GM12801 (cell line): ENCODE measurements around the gene DHCR24.

Experiments used
- CTCF ChIP-seq: IDR thresholded peaks from one replicate; pipeline ENCODE4 v1.5.1; 2011; ENCODE audit warnings: control low read depth; ENCODE audit not compliant: insufficient read length; ENCODE audit errors: extremely low read depth

The DHCR24 gene

GRCh38 chr1:54850737-54851136, 36.3 kb downstream of the DHCR24 start:
- no peak for TF ChIP-seq CTCF

GRCh38 chr1:54850069-54850730, 36.8 kb downstream of the DHCR24 start:
- no peak for TF ChIP-seq CTCF

GRCh38 chr1:54849219-54850068, 37.6 kb downstream of the DHCR24 start:
- TF ChIP-seq CTCF, result no peak

GRCh38 chr1:54848134-54848948, 38.7 kb downstream of the DHCR24 start:
- no peak for TF ChIP-seq CTCF

GRCh38 chr1:54846716-54847284, 40.2 kb downstream of the DHCR24 start:
- TF ChIP-seq CTCF, result no peak

- TF ChIP-seq CTCF, result no peak
These were observed 40.7 kb downstream of the DHCR24 start for GRCh38 chr1:54846301-54846700.

- TF ChIP-seq CTCF, result no peak
These were observed 41.2 kb downstream of the DHCR24 start for GRCh38 chr1:54845772-54846171.
